Measurements from ENCODE around the gene NOXRED1. TPM values are rescaled to one million over a fixed set of nuclear protein-coding genes. Genes with fewer than 3 reads are reported as not detected.
"Not testable (repeated sequence)": the region's sequence is repeated elsewhere in the genome, so short reads cannot be mapped to it uniquely, and the experiment has no call there.

The NOXRED1 gene, protein sequence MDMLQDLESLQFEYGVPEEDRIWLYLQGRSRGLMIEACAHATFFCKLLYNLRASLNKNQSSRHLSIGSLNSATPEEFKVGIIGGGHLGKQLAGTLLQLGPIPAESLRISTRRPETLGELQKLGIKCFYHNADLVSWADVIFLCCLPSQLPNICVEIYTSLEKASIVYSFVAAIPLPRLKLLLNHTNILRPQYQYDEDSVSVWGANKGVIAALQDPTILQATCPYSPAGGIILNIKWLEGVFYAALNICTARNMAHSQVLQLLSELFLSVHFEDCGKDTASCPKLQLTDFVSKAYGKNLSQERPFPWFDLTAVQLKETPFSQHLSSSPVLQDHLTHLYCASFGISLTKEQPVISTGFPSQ
- 0.48 TPM for total RNA-seq (ENCODE audit: insufficient read depth, low replicate concordance)

DNA sequence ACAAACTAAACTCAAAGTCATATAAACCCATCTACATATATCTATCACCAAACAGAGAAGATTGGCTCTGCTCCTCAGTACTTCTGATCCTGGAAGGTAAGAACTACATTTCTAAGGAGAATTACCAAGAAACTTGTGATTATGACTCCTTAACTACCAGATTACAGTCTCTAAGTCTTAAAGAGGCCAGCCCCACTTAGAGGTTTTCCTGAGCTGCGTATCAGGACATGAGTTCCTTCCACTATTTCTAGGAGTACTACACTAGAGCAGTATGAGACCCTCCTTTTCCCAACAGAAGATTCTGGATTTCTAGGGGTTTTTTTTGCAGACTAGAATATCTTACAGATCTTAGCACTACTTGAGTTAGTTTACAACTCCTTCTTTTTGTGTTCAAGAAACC, at the start of gene NOXRED1:
NOXRED1 (minus strand) TSS at position 101 of the 400 bp plus-strand sequence. CDS start 634 bp downstream, outside the sequence.
- DNase-seq (ENCODE audit: low spot score), result no peak

- no peak for DNase-seq (ENCODE audit: low spot score)
Observed at GRCh38 chr14:77470224-77470870, 47.0 kb upstream of the NOXRED1 start.

GRCh38 chr14:77469539-77469938, 46.2 kb upstream of the NOXRED1 start:
- no peak for DNase-seq (ENCODE audit: low spot score)

DNA sequence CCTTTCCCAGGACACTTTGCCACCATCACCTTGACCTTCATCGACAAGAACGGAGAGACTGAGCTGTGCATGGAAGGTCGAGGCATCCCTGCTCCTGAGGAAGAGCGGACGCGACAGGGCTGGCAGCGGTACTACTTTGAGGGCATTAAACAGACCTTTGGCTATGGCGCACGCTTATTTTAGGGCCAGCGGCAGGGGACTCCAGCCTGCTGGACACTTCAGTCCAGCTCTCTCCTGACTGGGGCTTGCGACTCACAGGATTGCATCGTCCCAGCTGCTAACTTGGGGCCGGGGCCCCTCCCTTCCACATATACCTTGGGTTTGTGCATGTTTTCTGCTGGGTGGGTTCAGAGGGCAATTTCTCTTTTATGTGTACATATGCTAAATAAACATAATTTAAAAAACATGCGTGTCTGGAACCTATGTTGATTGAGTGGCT, 45.8 kb upstream of the NOXRED1 start:
- DNase-seq (ENCODE audit: low spot score), result no peak

GRCh38 chr14:77467801-77468200, 44.5 kb upstream of the NOXRED1 start:
- DNase-seq (ENCODE audit: low spot score), result no peak

GRCh38 chr14:77459072-77459723, 35.9 kb upstream of the NOXRED1 start:
- peak; percentile 72 for DNase-seq (ENCODE audit: low spot score)

GRCh38 chr14:77458249-77458950, 35.1 kb upstream of the NOXRED1 start:
- peak; percentile 59 for DNase-seq (ENCODE audit: low spot score)

DNA sequence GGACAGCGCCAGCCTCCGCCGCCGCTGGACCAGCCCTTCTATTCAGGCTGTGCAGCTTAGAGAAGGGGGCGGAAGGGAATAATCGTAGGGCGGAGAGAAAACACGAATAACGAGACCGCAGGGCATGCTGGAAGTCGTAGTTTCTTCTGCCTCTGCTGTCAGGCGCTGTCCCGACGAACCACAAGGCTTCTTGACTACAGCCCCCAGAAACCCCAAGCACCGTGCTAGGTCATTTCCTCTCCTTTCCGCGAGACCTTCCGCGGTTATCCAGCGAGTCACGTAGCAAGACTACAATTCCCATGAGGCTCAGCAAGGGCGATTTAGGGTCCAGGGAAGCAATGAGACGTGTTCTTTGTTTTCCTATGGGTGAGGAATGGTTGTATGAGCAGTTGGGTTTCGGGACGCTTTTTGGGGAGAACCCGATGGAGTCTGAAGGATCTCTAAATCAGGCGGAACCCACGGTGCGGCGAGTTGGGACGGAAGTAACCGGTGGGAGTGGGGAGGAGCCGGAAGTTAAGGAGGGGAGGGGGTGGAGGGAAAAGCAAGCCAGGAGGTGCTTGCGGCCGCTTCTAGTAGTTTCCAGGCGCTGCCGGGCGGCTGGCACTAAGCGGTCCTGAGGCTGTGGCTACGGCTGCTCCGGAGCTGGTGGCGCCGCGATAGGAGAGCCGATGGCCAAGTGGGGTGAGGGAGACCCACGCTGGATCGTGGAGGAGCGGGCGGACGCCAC, 34.4 kb upstream of the NOXRED1 start, which contains the start of the genes AHSA1 and VIPAS39:
AHSA1 (plus strand) TSS at position 572 of the 727 bp plus-strand sequence; CDS start at position 669, 97 bp downstream.
VIPAS39 (minus strand) TSS at position 80 of the 727 bp plus-strand sequence. CDS start 3,499 bp downstream, outside the sequence.
- DNase-seq (ENCODE audit: low spot score), result peak; percentile 100

- no peak for DNase-seq (ENCODE audit: low spot score)
Observed at GRCh38 chr14:77457115-77457521, 33.8 kb upstream of the NOXRED1 start.

- DNase-seq (ENCODE audit: low spot score), result no peak
Observed at GRCh38 chr14:77455966-77456640, 32.8 kb upstream of the NOXRED1 start.

DNA sequence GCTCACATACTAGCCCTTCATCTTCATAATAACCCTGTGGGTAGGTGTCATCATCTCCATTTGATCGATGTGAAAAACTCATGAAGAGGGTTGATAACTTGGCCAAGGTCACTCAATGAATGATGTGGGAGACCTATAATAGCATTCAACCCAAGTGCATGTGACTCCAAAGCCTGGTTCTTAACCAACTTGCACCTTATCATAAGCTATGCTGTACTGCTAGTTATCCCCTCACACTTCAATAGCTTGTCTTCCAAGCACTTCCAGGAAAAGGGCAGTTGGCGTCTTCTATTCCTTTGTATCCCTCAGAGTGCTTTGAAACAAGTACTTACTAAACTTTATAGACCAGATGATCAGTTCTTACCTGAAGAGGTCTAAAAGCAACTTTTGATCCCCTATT, 18.9 kb upstream of the NOXRED1 start:
- DNase-seq (ENCODE audit: low spot score), result no peak

- no peak for DNase-seq (ENCODE audit: low spot score)
Observed at GRCh38 chr14:77439861-77440260, 16.5 kb upstream of the NOXRED1 start.

DNA sequence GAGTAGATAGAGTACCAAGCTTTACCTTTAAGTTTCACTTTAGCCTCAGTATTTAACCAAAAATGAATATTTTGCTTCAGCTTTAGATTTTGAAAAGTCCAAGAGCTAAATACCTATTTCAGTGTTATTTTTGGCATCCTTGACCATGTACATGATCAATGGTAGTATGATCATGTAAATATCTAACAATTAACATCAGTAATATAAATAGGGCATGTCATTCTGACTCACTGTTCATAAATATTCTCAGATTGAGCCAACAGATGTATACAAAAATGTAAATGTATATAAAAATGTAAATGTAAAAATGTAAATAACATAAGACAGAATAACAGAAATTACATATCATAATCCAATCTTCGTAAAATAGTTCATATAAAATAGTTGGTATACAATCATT, 15.3 kb upstream of the NOXRED1 start:
- no peak for DNase-seq (ENCODE audit: low spot score)

DNA sequence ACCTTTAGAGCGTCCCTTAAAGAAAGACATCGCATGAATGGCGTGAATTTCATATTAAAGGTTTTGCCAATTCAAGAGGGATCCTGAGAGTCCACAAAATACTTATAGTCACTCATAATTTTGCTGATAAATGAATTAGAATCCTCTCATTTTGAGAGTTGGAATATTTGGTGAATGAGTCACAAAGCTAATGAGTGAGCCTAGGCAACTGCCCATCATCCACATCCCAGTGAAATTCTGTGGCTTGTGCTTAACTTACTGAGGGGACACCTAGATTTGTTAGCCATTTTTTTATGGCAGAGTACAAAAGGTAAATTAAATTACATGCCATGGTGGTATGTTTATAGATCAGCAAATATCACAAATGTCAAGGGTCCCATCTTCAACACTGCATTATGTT, 12.7 kb upstream of the NOXRED1 start:
- no peak for DNase-seq (ENCODE audit: low spot score)

- DNase-seq (ENCODE audit: low spot score), result no peak
Observed at GRCh38 chr14:77426396-77426795, 3.1 kb upstream of the NOXRED1 start.

DNA sequence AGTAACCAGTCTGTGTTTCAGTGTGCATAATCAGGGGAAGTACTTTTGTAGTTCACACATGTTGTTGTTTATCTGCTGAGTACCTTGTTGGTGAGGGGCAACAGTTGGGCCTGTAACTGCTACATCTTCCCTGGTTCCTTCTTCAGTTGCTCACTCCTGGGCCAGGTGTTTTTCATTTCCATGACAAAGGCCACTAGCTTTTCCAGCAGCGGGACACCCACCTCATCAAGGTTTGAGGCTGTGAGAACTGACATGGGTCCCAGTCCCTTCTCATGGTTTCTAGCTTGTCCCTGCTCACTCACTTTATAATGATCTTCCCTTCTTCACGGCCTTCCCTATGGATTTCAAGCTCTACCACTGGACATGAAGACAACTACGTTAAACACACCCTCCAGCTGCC, 1.5 kb upstream of the NOXRED1 start:
- no peak for DNase-seq (ENCODE audit: low spot score)

DNA sequence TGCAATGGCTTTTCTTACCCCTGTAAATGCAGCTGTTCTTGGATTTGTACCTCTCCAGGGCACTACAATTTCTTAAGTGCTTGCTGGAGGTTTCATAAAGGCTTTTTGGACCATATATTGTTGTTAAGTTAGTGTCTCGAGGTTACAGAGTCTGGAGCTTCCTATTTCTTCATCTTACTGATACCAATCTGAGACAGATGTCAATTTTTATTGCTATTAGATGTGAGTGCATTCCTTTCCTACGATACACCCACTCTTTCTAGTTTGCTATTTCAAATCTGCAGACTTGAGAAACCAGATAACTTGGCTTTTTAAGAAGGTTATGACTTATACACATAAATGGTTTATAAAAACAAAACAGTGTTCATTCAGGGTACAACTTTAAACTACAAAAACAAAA, 2.1 kb downstream of the NOXRED1 start:
- no peak for DNase-seq (ENCODE audit: low spot score)

- no peak for DNase-seq (ENCODE audit: low spot score)
Observed at GRCh38 chr14:77416836-77417235, 6.5 kb downstream of the NOXRED1 start.

GRCh38 chr14:77416098-77416497, 7.2 kb downstream of the NOXRED1 start:
- DNase-seq (ENCODE audit: low spot score), result not testable (repeated sequence)

GRCh38 chr14:77415403-77416030, 7.8 kb downstream of the NOXRED1 start:
- DNase-seq (ENCODE audit: low spot score), result not testable (repeated sequence)

All from umbilical cord (tissue), 2 donors.